SW 1271 (cell line): ENCODE measurements around the gene WDFY1.
"Not testable (repeated sequence)": the region's sequence is repeated elsewhere in the genome, so short reads cannot be mapped to it uniquely, and the experiment has no call there.

ENCODE experiments used
- DNase-seq, 2 experiments: peaks; one replicate each; lab custom pipeline; 2025; lab: John Stamatoyannopoulos, UW

WDFY1 gene

DNA sequence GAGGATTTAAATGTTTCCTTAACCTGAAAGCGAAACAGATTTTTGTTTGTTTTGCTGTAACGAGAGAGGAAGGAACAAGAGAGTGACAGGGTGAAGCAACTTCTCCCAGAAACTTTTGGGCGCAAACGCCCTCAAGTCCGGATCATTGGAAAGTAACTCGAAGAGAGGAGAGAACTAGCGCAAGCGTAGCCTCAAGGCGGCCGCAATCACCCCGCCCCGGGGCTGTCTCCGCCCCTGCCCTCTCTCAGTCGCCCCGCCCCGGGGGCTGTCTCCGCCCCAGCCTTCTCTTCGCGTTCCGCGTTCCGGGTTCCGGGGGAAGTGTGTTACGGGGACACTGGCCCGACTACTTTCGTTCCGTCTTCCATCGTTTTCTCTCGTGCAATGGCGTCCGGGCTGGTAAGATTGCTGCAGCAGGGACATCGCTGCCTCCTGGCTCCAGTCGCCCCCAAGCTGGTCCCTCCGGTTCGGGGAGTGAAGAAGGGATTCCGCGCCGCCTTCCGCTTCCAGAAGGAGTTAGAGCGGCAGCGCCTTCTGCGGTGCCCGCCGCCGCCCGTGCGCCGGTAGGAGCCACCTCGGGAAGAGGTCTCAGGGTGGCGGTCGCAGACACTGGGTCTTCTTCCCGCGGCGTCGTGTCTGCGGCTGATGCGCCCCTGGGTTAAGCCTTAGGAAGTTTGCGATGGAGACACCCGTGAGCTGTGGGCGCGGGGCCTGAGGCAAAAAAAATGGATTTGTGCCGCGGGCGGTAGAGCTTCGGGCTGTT is 12.1 kb upstream of the WDFY1 start, which contains the start of gene MRPL44:
Gene MRPL44 (plus strand): TSS at position 372 of the 760 bp plus-strand sequence. CDS start 10 bp downstream, at position 382.
- peak; percentile 80 to 91 for DNase-seq

DNA sequence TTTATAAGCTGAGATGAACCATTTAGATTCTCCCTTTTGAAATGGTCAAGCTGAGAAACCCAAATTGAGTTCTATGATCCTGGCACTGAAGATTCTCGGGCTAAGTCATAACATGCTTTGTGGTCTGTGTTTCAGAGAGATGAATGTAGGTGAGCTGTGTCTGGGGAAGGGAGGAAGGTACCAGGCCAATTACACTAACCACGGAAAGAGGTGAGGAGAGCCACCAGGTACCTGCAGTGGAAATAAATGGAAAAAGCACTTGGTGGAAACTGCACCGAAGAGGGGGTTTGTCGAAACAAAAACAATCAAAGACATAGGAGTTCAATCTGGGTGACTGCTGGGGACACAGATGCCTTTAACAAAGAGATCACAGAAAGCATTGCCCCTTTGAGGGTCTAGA is 11.2 kb upstream of the WDFY1 start:
- no peak for DNase-seq

DNA sequence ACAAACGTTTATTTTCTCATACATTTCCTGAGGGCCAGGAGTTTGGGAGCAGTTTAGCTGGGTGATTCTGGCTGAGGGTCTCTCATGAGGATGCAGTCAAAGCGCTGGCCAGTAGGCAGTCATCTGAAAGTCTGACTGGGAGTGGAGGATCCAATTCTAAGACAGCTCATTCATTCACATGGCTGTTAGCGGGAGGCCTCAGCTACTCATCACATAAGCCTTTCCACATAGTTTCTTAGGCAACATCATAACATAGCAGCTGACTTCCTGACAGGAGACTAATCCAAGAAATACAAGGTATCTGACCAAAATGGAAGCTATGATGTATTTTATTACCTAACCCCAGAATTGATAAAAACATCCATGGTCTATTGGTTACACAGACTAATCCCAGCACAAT is 9.3 kb upstream of the WDFY1 start:
- no peak for DNase-seq

- DNase-seq = no peak
Observed at GRCh38 chr2:223952280-223952968, 7.3 kb upstream of the WDFY1 start.

GRCh38 chr2:223950448-223951347 is 5.6 kb upstream of the WDFY1 start:
- no peak for DNase-seq

DNA sequence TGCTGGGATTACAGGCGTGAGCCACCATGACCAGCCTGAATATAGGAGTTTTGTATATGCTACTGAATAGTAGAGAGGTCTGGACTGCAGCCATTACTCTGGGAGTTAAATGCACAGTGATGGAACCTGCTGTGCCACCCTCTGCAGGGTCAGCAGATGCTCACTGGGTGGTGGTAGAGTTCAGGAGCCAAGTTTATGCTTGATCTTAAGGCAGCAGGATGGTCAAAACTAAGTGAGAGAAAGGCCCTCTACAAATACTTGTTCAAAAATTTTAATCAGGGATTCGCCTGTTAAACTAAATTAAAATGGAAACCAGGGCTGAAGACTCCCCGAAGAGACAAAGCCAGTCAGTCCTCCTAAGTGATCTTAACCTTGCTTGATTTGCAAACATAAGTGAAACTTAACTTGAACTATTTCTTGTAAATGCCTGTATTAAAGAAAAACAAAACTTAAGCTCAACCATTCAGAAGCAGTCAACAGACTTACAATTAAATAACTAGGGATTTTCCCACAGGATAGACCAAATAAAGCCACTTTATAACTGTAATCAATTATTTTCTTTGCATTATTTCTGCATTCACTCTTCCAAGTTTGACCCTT is 4.2 kb upstream of the WDFY1 start:
- peak in 1 of 2 experiments; percentile 14 for DNase-seq

- no peak for DNase-seq
Observed at GRCh38 chr2:223947711-223948205, 2.6 kb upstream of the WDFY1 start.

- DNase-seq = no peak
Observed at GRCh38 chr2:223945755-223946154, 620 bp upstream of the WDFY1 start.

GRCh38 chr2:223944166-223944702 is 901 bp downstream of the WDFY1 start:
- no peak for DNase-seq

DNA sequence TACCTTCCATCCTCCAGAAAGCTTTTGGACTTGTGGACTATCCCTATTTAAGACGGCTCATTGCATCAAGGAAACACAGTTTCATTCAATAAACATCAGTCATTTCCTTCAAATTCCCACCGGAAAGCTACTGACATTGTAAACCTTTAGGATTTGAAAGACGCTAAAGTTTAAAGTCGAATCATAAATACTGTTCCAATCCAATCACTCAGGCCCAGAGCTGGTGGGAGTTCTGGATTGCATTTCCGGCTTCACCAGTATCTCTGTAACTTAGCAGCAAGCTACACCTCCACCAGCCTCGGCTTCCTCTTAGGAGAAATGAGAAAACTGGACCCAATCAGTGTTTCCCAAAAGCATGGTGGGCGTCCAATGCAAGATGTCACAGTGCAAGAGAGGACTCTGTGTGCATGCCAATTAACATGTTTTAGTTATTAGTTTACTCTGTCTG is 1.6 kb downstream of the WDFY1 start:
- peak in 1 of 2 experiments; percentile 64 for DNase-seq

DNA sequence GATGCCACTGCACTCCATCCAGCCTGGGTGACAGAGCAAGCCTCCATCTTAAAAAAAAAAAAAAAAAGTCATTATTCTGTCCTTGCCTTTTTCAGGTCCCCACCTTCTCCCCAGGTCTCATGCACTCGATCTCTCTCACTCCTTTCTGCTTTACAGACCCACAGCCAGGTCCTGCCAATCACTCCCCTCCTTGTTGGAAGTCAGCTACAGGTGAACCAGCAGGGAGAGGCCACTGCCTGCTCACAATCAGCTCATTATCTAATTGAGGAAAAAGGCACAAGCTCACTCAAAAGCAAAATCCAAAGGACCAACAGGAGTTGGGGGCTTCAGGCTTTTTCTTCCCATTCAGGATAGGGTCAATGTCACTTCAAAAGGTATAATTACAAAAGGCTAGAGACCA is 2.0 kb downstream of the WDFY1 start:
- DNase-seq = no peak

DNA sequence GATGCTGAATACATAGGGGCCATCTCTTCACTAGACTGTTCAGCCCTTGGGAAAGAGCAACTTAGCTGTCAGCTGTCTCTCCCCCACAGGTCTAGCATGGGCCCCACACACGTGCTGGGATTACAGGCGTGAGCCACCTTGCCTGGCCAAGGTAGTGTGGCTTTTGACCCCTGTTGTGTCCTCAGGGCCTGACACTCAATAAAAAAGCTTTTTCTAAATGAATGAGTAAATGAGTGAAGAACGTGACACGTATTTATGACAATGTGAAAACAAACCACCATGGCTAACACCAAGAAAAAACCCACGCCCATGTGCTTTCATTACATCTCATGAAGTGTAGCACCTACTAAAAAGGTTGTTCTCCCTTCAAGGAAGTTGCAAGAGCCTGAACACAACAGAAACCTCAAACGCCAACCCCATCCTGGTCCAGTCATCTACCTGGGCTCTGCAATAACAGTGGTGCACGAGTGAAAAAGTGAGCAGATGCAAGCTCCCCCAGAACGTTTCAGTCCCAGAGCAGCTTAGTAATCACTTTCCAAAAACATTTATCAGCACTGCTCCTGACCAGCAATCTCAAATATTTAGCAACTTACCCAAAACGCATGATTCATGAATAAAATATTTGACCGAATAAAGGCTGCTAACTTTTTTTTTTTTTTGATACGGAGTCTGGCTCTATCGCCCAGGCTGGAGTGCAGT is 3.4 kb downstream of the WDFY1 start:
- DNase-seq = no peak

- not testable (repeated sequence) for DNase-seq
Observed at GRCh38 chr2:223939438-223939837, 5.7 kb downstream of the WDFY1 start.

DNA sequence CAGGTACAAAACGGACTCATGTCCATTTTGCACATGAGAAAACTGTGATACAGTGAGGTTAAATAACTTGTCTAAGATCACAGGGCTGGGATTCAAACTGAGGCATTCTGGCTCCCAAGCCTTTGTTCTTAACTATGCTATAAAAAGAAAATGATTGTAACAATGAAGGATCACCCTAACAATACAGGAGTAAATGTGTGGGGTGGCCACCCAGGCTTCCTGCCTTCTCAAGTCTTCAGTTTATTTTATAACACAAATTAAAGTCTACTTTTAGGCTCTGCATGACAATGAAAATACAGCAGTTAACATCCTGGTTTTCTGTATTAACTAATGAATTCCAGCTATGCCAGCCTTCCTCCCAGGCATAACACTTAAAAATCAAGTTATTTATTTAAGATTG is 7.6 kb downstream of the WDFY1 start:
- DNase-seq = no peak

- DNase-seq = no peak
Observed at GRCh38 chr2:223936862-223937326, 8.2 kb downstream of the WDFY1 start.

DNA sequence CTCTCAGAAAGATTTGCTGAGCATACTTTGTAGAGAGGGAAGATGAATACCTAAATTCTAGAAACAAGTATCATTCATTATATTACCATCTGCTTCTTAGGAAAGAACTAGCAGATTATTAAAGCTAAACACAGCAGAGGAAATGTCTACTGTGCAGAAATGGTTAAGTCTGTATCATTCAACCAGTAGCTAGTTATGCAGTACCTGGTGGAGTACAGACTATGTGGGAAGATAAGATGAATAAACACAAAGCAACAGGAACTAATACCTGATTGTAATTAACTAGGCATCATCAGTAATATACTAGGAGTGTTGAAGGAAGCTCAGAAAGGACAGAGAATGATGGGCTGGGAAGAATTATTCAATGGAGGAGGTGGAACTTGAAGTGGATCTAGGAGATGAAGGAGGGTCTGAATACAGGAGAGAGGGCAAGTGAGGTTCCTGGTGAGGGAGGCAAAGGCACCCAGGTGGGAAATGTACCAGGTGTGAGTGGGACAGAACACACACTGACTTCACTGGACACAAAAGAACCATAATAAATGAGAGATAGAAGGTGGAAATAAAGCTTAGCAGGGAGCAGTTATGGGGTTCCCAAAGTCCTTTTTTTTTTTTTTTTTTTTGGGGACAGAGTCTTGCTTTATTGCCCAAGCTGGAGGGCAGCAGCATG is 9.5 kb downstream of the WDFY1 start:
- DNase-seq = no peak

DNA sequence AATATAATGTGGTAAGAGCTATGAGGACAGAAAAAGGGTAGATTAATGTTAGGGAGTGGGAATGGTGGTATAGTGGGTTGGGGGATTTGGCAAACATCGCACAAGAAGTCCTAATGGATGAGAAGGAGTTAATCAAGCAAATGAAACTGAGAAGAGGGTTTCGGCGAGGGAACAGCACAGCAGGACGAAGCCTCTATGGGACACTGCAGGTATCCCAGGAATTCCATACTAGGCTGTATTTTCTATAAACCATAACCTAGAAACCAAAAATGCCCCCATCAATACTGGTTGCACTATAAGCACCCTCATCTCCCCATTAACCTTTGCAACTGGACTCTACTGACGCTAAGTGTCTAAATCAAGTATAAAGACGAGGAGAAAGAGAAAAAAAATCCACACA is 10.3 kb downstream of the WDFY1 start:
- no peak for DNase-seq

GRCh38 chr2:223932816-223933800 is 12.0 kb downstream of the WDFY1 start:
- DNase-seq = no peak
